ENCODE results near the gene HMX3.

Gene HMX3

DNA sequence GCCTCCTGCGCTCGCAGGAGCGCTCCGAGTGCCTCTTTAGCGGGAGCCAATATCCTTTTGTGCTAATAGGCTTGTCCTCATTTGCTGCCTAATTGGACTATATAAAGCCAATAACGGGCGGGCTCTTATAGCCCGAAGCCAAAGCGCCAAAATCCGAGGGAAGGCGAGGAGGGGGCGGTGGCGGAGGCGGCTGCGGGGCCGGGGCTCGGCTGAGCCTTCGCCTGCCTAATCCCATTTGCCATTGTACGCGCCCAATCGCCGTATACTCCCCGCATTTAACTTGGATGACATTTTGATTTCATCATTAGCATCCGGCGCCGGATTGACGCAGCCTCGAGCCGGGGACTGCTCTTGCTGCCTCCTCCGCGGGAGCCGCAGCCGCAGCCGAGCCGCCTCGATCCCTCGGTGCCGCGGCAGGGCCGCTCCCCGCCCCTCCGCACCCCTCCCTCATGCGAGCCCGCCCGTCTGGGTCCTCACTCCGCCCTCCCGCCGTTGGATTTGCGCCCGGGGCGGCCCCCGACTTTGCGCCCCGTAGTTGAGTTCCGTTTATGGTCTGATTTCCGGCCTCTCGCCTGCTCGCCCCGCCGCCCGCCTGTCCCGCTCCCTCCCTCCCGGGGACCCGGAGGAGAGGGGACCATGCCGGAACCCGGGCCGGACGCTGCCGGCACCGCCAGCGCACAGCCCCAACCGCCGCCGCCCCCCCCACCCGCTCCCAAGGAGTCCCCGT is at the start of gene HMX3:
TSS of gene HMX3 (plus strand) at position 556 of the 727 bp plus-strand sequence. CDS start at position 637, 81 bp downstream.
- DNase-seq (ENCODE audit: extremely low read depth in 1 of 2, low read depth in 1 of 2) = no peak

DNA sequence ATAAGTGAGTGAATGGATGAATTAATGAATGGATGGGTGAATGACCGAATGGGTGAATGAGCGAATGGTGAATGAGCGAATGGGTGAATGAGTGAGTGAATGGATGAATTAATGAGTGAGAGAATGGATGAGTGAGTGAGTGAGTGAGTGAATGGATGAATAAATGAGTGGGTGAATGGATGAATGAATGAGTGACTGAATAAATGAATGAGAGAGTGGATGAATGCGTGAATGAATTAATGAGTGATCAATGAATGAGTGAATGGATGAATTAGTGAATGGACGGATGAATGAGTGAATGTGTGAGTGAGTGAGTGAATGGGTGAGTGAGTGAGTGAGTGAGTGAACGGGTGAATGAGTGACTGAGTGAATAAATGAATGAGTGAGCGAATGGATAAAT is 49.5 kb upstream of the HMX3 start:
- DNase-seq (ENCODE audit: extremely low read depth in 1 of 2, low read depth in 1 of 2) = no peak

DNA sequence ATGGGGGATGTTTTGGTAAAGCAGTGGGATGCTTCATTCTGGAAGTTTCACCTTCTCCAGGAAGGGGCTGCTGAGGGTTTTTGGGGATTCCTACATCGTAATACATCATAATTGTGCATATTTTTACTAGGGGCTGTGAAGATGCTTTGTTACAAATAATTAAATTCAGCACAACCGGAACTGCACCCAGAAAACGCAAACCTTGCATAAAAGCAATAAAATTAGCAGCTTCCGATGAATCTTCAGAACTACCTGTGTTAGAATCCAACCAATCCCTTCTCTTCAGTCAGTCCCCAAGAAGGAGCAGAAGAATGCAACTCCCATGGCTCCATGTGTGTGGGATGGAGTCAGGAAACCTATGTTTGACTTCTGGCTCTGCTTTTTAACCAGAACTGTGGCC is 48.4 kb upstream of the HMX3 start:
- DNase-seq (ENCODE audit: extremely low read depth in 1 of 2, low read depth in 1 of 2) = no peak

DNA sequence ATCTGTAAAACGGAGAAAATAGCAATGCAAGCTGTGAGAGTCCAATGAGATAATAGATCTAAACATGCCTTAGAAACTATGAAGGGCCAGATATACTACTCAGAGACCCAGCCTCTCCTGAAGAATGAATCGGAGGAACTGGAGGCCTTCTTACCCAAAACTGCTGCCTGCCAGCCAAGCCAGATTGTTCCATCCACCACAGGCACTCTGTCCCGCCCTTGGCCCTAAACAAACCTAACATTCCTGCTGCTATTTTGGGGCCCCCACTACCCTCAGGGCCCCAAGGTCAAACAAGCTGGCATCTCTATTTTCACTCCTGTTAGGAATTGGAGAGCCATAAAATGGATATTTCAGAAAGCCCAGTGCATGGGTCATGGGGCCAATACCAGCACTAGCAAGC is 48.0 kb upstream of the HMX3 start:
- DNase-seq (ENCODE audit: extremely low read depth in 1 of 2, low read depth in 1 of 2) = no peak

DNA sequence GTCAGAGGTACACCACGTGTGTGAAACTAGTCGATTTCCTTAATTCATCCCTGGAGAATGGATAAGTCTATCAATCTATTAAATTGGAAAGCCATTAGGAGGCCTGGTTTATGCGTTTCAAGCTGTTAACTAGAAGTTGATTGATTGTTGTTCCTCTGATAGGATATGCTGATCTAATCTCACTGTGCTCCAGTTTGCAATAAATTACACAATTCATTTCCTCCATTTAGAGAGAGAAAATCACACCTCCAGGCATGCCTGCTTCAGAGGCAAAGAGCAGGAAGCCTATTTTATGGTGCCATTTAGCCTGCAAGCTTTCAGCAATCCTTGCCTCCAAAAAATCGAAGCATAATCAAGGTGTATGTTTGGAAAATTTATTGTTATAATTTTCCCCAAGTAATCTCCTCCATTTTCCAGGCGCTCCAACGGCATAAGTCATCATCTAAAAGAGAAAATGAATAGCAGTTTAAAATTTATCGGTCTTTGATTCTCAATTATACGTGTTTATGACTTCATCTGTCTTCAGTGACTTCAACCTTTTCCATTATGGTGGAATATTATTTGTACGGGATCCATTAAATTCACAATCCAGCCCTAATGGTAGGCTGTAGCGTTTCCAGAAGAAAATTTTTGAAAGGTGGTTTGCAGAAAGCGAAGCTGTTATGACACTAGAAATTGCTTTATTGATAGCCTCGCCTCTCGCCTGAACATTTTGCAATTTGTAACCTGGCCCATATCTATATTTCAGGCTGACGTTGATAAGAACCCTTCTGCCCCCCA is 42.9 kb upstream of the HMX3 start:
- no peak for DNase-seq (ENCODE audit: extremely low read depth in 1 of 2, low read depth in 1 of 2)

DNA sequence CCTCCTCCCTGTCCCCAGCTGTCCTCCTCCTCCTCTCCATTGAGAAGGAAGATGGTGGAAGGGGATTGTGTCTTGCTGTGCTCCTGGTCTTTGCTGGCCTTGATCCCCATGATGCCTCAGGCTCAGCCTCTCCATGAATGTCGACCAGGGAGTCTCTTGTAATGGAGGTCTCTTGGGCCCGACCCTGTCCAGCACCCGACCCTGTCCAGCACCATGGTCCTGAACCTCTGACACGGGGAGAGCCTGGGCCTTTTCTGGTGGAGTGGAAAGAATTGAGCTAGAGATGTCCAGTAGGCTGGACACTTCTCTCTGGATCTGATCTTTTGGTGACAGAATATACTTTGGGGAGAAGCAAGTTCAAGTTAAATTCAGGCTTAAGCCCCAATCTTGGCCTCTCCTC is 42.3 kb upstream of the HMX3 start:
- no peak for DNase-seq (ENCODE audit: extremely low read depth in 1 of 2, low read depth in 1 of 2)

DNA sequence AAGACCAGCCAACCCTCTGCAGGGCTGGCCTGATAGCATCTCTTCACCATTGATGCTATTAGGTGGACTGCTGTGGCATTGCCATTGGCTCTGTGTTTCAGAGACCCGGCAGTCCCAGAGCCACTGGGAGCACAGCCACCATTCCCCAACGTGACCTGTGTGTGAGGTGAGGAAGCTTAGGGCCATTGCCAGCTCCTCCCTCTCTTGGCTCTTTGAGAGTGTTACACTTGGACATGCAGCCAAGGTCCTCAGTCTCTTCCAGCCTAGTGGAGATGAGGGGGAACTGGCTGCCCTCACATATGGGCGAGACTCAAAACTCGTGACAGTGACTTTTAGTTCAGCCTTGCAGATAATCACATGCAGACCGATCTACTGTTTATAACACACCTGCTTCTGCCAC is 39.3 kb upstream of the HMX3 start:
- DNase-seq (ENCODE audit: extremely low read depth in 1 of 2, low read depth in 1 of 2) = no peak

DNA sequence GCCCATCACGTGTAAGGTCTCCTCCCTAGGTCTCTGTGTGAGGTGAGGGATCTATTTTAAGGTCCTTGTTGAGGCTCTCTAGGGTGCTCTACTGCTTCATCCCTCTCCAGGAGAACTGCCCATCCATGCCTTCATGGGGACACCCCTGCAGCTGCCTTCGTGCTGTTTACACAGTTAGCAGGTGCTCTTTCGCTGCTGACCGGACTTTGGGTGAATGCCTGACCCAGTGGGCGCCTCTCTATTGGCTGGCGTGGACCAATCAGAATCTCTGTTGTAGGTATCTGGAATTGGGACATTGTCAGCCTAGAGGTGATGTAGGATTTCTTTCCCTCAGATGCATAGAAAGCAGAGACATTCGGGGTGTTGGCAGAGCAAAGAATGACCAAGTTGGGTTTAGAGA is 38.7 kb upstream of the HMX3 start:
- DNase-seq (ENCODE audit: extremely low read depth in 1 of 2, low read depth in 1 of 2) = no peak

DNA sequence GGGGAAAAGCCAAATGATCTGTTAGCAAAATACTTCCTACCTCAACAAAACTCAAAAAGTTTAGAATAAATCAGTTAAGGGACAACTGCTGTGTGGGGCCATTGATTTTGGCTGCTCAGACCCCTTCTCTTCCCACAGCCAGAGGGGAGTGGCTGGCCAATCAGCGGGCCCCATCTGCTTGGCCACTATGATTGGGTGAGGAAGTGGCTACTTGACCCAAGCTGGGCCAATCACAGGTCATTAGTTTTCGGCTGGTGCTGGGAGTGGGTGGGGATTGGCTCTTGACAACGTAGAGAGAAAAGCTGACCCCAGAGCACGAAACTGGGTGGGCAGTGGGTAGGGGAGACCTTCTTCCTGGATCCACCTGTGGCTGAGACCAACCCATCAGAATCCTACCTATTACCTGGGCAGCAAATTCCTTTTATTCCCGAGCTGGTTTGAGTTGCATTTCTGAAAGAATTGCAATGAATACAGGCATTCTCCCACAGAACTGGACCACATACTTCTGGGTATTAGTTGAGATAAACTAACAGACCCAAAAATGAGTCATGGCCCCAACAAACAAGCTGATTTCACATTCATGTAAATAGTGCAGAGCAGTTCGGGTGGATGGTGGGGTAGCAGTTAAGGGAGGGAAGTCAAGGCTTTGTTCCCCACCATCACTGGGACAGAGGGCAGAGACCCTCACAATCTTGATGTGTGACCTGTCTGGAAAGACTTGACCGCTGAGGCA is 35.6 kb upstream of the HMX3 start:
- DNase-seq (ENCODE audit: extremely low read depth in 1 of 2, low read depth in 1 of 2) = no peak

DNA sequence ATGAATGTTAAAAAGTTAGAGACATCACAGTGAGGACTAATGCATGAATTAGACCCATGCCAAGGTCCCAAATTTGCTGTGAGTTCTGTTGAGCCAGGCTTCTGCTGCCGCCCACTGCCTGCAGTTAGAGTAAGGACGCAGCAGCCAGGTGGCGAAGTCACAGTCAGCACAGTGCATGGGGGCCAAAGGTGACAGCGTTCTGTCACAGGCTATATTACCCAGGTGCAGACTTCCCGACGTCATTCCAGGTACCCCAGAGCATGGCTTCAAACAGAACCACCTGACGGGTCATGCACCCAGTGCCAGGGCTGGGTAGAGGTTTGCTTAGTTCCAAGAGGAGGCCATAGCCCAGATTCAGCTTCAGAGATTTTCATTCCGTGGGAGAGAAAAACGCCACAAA is 33.9 kb upstream of the HMX3 start:
- DNase-seq (ENCODE audit: extremely low read depth in 1 of 2, low read depth in 1 of 2) = no peak

DNA sequence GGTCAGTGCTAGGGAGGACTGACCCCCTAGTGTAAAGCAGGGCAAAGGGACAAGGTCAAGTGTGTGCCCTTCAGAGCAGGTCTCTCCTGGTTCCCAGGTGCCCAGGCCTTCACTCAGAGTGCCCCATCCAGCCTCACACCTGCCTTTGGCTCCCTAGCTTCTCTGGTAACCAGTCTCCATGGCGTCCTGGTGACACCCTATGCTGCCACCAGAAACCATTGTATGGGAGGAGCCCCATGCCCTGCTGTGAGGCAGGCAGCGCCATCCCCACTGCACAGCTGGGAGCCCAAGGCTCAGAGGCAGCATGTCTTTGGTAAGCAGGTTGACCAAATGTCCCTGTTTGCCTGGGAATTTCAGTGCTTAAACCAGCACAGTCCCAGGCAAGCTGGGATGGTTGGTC is 33.1 kb upstream of the HMX3 start:
- no peak for DNase-seq (ENCODE audit: extremely low read depth in 1 of 2, low read depth in 1 of 2)

DNA sequence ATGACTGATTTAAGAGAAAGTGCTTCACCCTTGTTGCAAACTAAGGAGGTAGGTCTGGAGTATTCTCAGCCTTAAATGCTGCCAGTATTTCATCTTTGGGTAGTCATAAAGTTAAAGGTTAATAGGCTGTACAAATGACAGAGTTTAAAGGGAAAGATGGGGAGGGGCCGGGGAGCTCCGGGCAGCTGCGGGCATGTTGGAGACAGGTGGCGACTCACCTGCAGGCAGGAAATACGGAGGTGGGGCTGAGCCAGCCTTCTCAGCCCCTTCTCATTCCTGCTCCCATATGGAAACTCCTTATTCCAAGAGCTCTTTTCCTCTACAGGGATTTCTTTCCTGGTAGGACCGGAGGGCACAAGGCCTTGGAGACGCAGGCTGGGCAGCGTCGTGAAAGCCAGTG is 31.8 kb upstream of the HMX3 start:
- DNase-seq (ENCODE audit: extremely low read depth in 1 of 2, low read depth in 1 of 2) = no peak

DNA sequence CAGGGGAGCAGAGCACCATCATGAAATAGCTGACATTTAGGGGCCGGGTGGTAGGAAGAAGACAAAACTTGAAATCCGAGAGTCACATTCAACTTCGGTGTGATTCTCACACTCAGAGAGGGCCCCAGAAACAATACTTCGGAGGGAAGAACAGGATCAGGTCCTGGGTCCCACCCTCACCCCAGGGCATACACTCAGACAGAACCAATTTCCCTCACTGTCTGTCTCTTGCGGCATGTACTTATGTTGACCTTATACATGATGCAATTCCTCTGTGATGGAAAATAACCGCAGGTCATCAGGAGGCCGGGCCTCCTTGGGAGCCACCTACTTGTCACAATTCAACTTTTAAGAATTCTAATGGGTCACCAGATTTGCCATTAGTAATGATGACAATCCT is 26.3 kb upstream of the HMX3 start:
- DNase-seq (ENCODE audit: extremely low read depth in 1 of 2, low read depth in 1 of 2) = no peak

DNA sequence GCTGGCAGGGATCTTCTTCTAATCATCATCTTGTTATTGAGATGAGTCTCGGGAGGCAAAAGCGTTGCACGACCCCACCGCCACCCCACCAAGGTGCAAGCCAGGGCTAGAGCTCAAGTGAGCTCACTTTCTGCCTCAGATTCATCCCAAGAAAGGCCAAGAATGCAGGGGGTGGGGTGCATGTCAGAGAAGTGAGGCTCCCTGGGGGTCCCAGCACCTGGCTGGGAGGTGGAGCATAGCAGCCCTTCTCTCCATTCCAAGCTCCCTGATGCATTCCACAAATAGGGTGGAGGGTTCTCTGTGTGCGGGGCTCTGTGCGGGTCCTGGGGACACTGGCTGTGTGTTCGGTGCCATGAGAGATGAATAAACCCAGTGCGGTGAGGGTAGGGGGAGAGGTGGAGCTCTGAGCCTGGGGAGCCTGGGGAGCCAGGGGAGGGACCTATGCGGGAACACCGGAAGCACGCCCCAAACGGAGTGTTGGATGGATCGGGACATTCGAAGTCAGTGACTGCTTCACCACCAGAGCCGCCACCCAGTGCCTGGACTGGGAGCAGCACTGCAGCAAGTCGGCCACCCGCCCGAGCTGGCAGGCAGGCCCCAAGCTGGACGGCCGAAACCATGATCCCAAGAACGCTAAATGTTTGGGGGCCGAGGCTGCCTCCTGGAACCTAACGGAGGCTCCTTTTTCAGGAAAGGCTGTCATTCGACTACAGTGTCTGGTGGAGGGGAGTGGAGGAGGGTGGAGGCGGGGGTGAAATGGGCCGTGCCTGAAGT is 17.9 kb upstream of the HMX3 start:
- DNase-seq (ENCODE audit: extremely low read depth in 1 of 2, low read depth in 1 of 2) = no peak

DNA sequence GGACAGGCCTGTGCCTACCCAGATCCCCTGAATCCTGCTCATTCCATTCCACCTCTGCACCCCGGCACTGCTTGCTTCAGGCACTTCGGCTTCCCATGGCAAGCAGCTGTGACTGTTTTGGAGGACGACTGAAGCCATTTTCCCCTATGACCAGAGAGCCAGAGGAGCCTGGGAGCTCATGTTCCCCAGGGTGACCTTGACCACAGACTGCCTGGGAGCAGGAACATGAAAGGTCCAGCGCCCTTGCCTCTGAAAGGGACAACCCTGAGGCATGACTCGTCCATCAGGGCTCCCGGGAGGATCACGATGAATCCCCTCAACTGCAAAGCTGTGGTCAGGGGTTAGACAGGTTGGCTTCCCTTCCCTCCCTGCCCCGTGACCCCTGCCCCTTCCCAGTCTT is 16.7 kb upstream of the HMX3 start:
- DNase-seq (ENCODE audit: extremely low read depth in 1 of 2, low read depth in 1 of 2) = no peak

DNA sequence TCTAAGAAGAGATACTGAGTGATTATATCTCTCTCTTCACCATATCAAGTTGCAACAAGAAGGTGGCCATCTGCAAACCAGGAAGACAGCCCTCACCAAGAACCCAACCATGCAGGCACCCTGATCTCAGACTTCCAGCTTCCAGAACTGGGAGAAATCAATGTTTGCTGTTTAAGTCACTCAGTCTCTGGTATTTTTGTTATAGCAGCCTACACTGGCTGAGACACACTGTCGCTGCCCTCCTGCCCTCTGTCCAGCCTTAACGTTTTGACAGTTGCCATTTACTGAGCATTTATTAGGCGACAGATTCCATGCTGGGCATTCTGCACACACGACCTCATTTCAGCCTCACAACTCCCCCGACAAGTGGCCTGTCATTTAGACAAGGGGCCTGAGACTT is 9.5 kb upstream of the HMX3 start:
- no peak for DNase-seq (ENCODE audit: extremely low read depth in 1 of 2, low read depth in 1 of 2)

DNA sequence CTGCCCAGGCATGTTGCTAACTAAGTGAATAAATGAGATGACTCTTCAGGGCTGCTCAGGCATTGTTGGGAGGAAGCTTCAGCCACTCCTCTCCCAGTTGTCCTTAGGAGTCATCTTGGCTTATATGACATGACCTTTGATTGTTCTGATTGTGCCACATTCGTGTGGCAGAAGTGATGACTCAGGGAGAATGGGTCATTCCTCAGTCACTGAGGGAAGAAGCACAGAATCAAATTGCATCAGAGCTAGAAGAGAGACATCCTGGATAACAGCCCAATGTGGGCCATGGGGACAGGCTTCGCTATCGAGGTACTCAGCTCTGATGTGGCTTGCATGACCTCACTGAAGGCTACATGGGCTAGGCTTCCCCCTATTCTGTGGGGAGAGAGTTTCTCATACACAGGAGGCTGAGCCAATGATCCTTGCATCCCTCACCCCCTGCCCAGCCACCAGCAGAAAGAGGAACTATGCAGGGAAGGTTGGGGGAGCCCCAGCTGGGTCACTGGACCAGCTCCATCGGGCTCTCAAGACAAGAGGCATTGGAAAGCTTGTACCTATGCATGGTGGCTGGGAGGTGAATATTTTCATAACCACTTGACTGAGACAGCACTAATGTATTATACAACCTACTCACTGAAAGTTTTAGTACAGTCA is 6.0 kb upstream of the HMX3 start:
- DNase-seq (ENCODE audit: extremely low read depth in 1 of 2, low read depth in 1 of 2) = no peak

DNA sequence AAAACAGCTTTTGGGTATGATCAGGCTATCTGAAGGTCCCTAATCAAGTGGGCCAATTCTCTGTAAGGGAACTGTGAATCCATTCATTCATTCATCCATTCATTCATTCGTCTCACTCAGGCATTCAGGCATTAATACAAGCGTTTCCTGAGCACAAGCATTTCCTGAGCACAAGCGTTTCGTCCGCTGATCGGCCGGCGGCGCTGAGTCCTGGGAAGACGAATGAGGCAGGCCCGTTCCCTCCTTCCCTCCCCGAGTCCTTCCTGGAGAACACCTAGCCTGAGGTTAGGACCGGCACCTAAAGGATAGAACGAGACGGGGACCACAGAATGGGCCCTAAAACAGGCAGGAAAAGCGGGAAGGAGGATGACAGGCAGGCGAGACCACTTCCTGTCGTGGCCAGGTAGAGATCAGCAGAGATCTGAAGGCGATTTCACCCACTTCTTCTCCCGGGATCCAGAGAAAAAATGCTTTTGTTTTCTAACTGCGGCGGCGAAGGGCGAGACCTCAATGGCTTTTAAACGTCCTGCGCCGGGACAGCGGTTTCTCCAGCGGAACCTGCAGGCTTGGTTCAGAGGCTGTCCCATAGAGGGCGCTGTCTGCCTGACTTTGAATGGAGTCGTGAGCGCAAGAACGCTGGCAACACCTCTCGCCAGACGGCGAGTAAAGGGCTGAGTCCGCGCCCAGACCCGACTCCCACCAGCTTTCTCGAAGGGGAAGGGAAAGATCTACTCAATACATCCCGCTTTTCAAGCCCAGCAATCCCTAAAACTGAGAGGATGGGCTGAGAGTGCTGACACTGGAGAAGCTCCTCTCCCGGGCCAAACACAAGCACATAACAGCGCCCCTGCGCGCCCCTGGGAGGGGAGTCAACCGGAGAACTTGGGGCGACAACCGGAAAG is 2.9 kb upstream of the HMX3 start:
- DNase-seq (ENCODE audit: extremely low read depth in 1 of 2, low read depth in 1 of 2) = peak; percentile 76 to 78

DNA sequence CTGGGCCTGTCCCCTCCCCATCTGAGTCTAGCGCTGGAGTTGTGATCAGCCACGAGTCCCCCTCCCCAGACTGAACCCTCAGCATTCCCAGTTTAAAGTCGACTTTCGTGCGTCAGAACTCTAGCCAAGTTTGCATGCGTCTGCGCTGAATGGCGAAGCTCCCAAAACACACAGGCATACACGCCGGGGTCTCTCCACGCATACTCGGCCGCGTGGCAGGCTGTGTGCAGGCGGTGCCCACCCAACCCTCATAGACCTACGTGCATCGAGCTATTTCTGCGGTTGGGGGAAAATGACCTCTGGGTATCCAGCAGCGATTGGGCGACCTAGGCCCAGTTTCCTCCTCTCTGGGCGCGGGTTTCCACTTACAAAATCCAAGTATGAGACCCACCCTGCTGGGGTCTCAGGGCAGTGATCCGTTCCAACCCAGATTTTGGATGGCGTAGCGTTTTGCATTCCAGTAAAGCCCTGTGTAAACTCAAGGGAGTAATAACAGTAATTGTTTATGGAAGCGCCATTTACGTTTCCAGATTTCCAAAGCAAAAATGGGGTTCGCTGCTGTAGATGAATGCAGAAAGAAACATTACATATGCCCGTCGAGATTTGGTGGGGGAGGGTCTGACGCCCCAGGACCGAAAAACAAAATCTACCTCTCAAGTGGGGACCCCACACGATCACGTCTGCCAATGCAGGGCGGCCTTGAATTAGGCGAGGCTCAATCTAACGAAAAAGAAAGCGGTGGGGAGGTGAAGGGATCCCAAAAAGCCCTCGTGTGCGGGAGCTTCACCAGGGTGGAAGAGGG is 2.0 kb upstream of the HMX3 start:
- no peak for DNase-seq (ENCODE audit: extremely low read depth in 1 of 2, low read depth in 1 of 2)

All from activated CD8-positive, alpha-beta memory T cell treated with anti-CD3 and anti-CD28 coated beads for 1 hour (primary cell).